ENCODE data around the gene LFNG. TPM values are rescaled to one million over a fixed set of nuclear protein-coding genes. Genes with fewer than 3 reads are reported as not detected.
A peak's percentile ranks its signal among the peaks of the same experiment; 100 is the strongest.

LFNG gene
- total and polyA plus RNA-seq, 10 donors = 21.2 to 47.4 (median 34.0) TPM

GRCh38 chr7:2515424-2516193 is 4.0 kb upstream of the LFNG start:
- DNase-seq = no peak
- WGBS, 5 donors = 55 to 87% (median 82%) methylated on average over 3 to 15 of the region's 15 CpGs

GRCh38 chr7:2516194-2516555 is 3.4 kb upstream of the LFNG start:
- peaks cover 30 to 82% (median 56%) of the 10 kb centered on the region in 6 donors for H3K4me1 ChIP-seq
- no peak overlapping the region for H3K4me3 ChIP-seq
- no peaks in the 10 kb centered on the region for H3K36me3 ChIP-seq
- TF ChIP-seq POLR2A (IDR thresholded peaks at IDR 0.05) (no peak), POLR2AphosphoS5 (IDR thresholded peaks at IDR 0.05) (no peak), CTCF (IDR thresholded peaks at IDR 0.05 in 8 of 11, conservative IDR thresholded peaks at IDR 0.05 in 3 of 11) (no peak)
- WGBS, 5 donors = 79 to 91% (median 85%) methylated on average over 7 to 8 of the region's 8 CpGs; no CpG with 5 or more reads in 1 of the 5 donors
- H3K27ac ChIP-seq = peak overlapping the region in 4 of 8 donors; percentile 3 to 35 (median 10)
- intact Hi-C loops (cut with DNase I; ENCODE audit: low total_unique reads) = no loop called here
- H3K9me3 ChIP-seq = no peaks in the 10 kb centered on the region
- no peak for DNase-seq
- H3K27me3 ChIP-seq (replicated peaks in 1 of 7) = peaks cover 0 to 22% (median 0%) of the 10 kb centered on the region in 7 donors

More at GRCh38 chr7:2515424-2516193, 4.0 kb upstream of the LFNG start:
- Histone ChIP-seq H3K27ac (peak overlapping the region in 3 of 8 donors; percentile 7 to 35 (median 12)), H3K27me3 (replicated peaks in 1 of 7) (peaks cover 0 to 17% (median 0%) of the 10 kb centered on the region in 7 donors), H3K4me1 (peaks cover 33 to 82% (median 56%) of the 10 kb centered on the region in 6 donors), H3K36me3 (no peaks in the 10 kb centered on the region), H3K4me3 (no peak overlapping the region), H3K9me3 (no peaks in the 10 kb centered on the region)
- intact Hi-C loops (cut with DNase I; ENCODE audit: low total_unique reads) = no loop called here
- no peak for TF ChIP-seq CTCF (IDR thresholded peaks at IDR 0.05 in 8 of 11, conservative IDR thresholded peaks at IDR 0.05 in 3 of 11)
- peak; percentile 21 to 49 (median 48) for TF ChIP-seq POLR2AphosphoS5 (IDR thresholded peaks at IDR 0.05)
- TF ChIP-seq POLR2A (IDR thresholded peaks at IDR 0.05) = no peak

- DNase-seq = no peak
- H3K4me3 ChIP-seq = no peak overlapping the region
- peaks cover 0 to 31% (median 0%) of the 10 kb centered on the region in 7 donors for H3K27me3 ChIP-seq (replicated peaks in 1 of 7)
- intact Hi-C loops (cut with DNase I; ENCODE audit: low total_unique reads) = no loop called here
- H3K27ac ChIP-seq = peak overlapping the region in 3 of 8 donors; percentile 3 to 12 (median 8)
- no peaks in the 10 kb centered on the region for H3K36me3 ChIP-seq
- peaks cover 30 to 82% (median 56%) of the 10 kb centered on the region in 6 donors for H3K4me1 ChIP-seq
- no peaks in the 10 kb centered on the region for H3K9me3 ChIP-seq
- WGBS, 5 donors = 62 to 78% (median 73%) methylated on average over 8 of the region's 8 CpGs
- TF ChIP-seq CTCF (IDR thresholded peaks at IDR 0.05 in 8 of 11, conservative IDR thresholded peaks at IDR 0.05 in 3 of 11) (no peak), POLR2AphosphoS5 (IDR thresholded peaks at IDR 0.05) (no peak), POLR2A (IDR thresholded peaks at IDR 0.05) (no peak)
Measured at GRCh38 chr7:2517026-2517425, 2.5 kb upstream of the LFNG start.

All from spleen (tissue), 11 donors.